H54 (cell line): ENCODE results near the gene CDC7.
A peak's percentile ranks its signal among the peaks of the same experiment; 100 is the strongest.

Experiments used
- DNase-seq: peaks from one replicate; pipeline ENCODE4 v3.0.0; 2011; ENCODE audit warnings: low spot score, mixed read lengths; ENCODE audit not compliant: insufficient read length
- FAIRE-seq: peaks from 3 replicates; lab custom pipeline; 2011; peaks lifted over from hg19 to GRCh38; lab: Jason Lieb, UNC
- POLR2A ChIP-seq: IDR thresholded peaks from 2 replicates; pipeline ENCODE4 v1.6.1; 2011; ENCODE audit warnings: low read depth, mild to moderate bottlenecking, low read length

Gene CDC7

DNA sequence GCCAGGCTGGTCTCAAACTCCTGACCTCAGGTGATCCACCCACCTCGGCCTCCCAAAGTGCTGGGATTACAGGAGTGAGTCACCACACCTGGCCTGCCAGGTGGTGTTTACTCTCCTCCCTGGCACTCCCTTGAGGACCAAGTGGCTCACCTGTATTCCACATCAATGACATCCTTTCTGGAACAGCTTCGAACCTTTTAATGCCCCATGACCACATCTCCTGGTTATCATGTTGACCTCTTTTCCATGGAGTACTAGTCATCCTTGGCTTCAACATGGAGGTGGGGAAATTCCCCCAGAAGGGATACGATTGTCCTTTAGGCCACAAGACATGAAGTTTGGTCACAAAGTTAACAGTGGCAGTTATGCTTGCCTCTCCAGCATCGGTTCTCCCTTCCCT lies 66.9 kb downstream of the CDC7 start:
- no peak for DNase-seq
- no peak for FAIRE-seq
- no peak for TF ChIP-seq POLR2A

GRCh38 chr1:91568261-91568660 lies 67.6 kb downstream of the CDC7 start:
- DNase-seq (no peak), FAIRE-seq (no peak)
- TF ChIP-seq POLR2A = no peak

DNA sequence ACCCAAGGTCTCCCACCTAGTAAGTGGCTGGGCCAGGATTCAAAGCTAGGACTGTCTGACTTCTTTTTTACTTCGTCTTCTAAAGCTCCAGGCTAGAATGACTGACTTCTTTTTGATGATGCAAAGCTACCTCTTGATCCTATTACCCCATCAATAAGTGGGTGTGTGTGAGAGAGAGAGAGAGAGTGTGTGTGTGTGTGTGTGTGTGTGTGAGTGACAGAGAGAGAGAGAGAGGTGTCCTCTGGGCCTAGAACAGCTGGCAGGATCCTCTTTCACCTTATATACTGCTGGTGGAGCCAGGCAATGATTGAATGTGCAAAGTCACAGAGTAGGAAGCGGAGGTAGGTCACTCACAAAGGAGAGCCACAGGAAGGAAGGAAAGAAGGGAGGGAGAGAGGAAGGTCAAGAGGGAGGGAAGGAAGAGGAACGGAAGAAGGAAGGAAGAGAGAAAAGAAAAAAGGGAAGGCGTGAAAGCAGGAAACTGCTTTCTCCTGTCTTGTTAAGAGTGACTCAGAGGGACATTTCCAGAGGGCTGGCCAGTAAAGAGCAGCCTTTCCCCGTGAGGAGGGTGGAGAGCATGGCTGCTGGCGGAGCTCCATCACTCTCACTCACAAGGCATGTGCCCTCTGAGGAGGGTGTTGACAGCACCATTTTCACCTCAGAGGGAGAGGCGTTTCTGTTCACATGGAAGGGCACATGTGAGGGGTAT lies 68.9 kb downstream of the CDC7 start:
- TF ChIP-seq POLR2A = no peak
- FAIRE-seq (peak; percentile 83), DNase-seq (peak; percentile 64)

- no peak for TF ChIP-seq POLR2A
- DNase-seq (no peak), FAIRE-seq (no peak)
Measured at GRCh38 chr1:91570120-91570448, 69.4 kb downstream of the CDC7 start.

GRCh38 chr1:91572044-91572443 lies 71.4 kb downstream of the CDC7 start:
- no peak for TF ChIP-seq POLR2A
- no peak for DNase-seq
- no peak for FAIRE-seq
